B cell (primary cell): ENCODE measurements around the gene NRDE2. TPM values are rescaled to one million over a fixed set of nuclear protein-coding genes. Genes with fewer than 3 reads are reported as not detected.

ENCODE experiments used
- ATAC-seq: fragments of 200-7000 bp; cut with Tn5 transposase; one replicate; pipeline ENCODE4 v1.10.0; 2021; ENCODE audit warnings: low read depth, mild to moderate bottlenecking, moderate number of reproducible peaks, moderate library complexity
- CTCF ChIA-PET: fragments of 350-600 bp; sonication (Branson Sonifier 250); formaldehyde crosslinking; loops from one replicate; lab custom pipeline; 2021; ENCODE audit warnings: antibody characterized with exemption, inconsistent platforms; lab: Charles Lee
- POLR2A ChIA-PET: fragments of 350-600 bp; sonication (Branson Sonifier 250); formaldehyde crosslinking; loops from one replicate; lab custom pipeline; 2021; ENCODE audit warnings: antibody characterized with exemption; lab: Charles Lee
- DNase-seq: peaks from one replicate; pipeline ENCODE4 v3.0.0; 2013
- H2AFZ ChIP-seq: 2 replicates; pipeline ENCODE4 v1.6.1; 2012; ENCODE audit warnings: mild to moderate bottlenecking, low read depth, low read length; ENCODE audit not compliant: insufficient read depth, poor library complexity, severe bottlenecking
- H3K27ac ChIP-seq, 2 donors: 1 replicate in 1 of 2; 2 replicates in 1 of 2; pipeline ENCODE4 v1.5.1; 2012 to 2013; ENCODE audit warnings: low read length in 2 of 2, mild to moderate bottlenecking in 2 of 2, moderate library complexity in 1 of 2
- H3K27me3 ChIP-seq, 4 experiments: fragments of 200-600 bp in 1 of 4; sonication (generic) in 1 of 4; replicated peaks in 1 of 4; 1 replicate in 2 of 4; 2 replicates in 2 of 4; pipeline versions ENCODE4 v1.6.1 to v1.7.0; 2013 to 2016; ENCODE audit warnings: low read length in 3 of 4, mild to moderate bottlenecking in 2 of 4, mixed read lengths in 1 of 4, moderate library complexity in 1 of 4; ENCODE audit not compliant: insufficient read depth in 4 of 4, control insufficient read depth in 3 of 4; ENCODE audit errors: control extremely low read depth in 1 of 4
- H3K36me3 ChIP-seq, 2 experiments: replicated peaks in 1 of 2; 1 replicate in 1 of 2; 2 replicates in 1 of 2; pipeline versions ENCODE4 v1.6.1 to v1.7.1; 2013; ENCODE audit warnings: low read length in 1 of 2; ENCODE audit not compliant: insufficient read depth in 2 of 2, control insufficient read depth in 1 of 2; ENCODE audit errors: control extremely low read depth in 1 of 2, extremely low read depth in 1 of 2
- H3K4me1 ChIP-seq, 2 donors: fragments of 200-600 bp in 1 of 2; sonication (generic) in 1 of 2; 1 replicate in 1 of 2; 2 replicates in 1 of 2; pipeline versions ENCODE4 v1.5.1 to v1.6.1; 2013 to 2017; ENCODE audit warnings: low read length in 2 of 2; ENCODE audit not compliant: control insufficient read depth in 2 of 2, insufficient read depth in 2 of 2
- H3K4me2 ChIP-seq: replicated peaks from 2 replicates; pipeline ENCODE3; 2012; ENCODE audit warnings: mild to moderate bottlenecking, low read depth, low read length; ENCODE audit not compliant: poor library complexity, severe bottlenecking
- H3K4me3 ChIP-seq, 5 experiments: fragments of 200-600 bp in 1 of 5; sonication (generic) in 1 of 5; 1 replicate in 3 of 5; 2 replicates in 2 of 5; pipeline versions ENCODE4 v1.5.1 to v1.7.0; 2011 to 2016; ENCODE audit warnings: low read length in 4 of 5, mild to moderate bottlenecking in 4 of 5, low read depth in 2 of 5, control low read depth in 1 of 5, moderate library complexity in 1 of 5; ENCODE audit not compliant: insufficient read depth in 1 of 5; ENCODE audit errors: control extremely low read depth in 1 of 5, extremely low read depth in 1 of 5
- H3K79me2 ChIP-seq: fragments of 200-600 bp; sonication (generic); one replicate; pipeline ENCODE4 v1.6.0; 2016; ENCODE audit warnings: low read length; ENCODE audit not compliant: control insufficient read depth, insufficient read depth
- H3K9ac ChIP-seq: fragments of 200-600 bp; sonication (generic); 2 replicates; pipeline ENCODE4 v1.6.1; 2017; ENCODE audit warnings: mild to moderate bottlenecking, low read length, moderate library complexity
- H3K9me3 ChIP-seq, 3 donors: one replicate each; pipeline versions ENCODE4 v1.6.1 to v1.7.1; 2013; ENCODE audit warnings: low read length in 2 of 3; ENCODE audit not compliant: control insufficient read depth in 2 of 3, insufficient read depth in 1 of 3; ENCODE audit errors: control extremely low read depth in 1 of 3
- H4K20me1 ChIP-seq: 2 replicates; pipeline ENCODE4 v1.6.0; 2012; ENCODE audit warnings: mild to moderate bottlenecking, low read length; ENCODE audit not compliant: insufficient read depth, control insufficient read depth, poor library complexity, severe bottlenecking
- H3K27ac Mint-ChIP-seq: one replicate; pipeline ENCODE4 v1.8.0; 2021; ENCODE audit warnings: mixed read lengths
- H3K27me3 Mint-ChIP-seq: one replicate; pipeline ENCODE4 v1.8.0; 2021; ENCODE audit warnings: mixed read lengths
- H3K4me1 Mint-ChIP-seq: one replicate; pipeline ENCODE4 v1.8.0; 2021; ENCODE audit warnings: mixed read lengths
- H3K4me3 Mint-ChIP-seq: one replicate; pipeline ENCODE4 v1.8.0; 2021; ENCODE audit warnings: mixed read lengths
- H3K9me3 Mint-ChIP-seq: one replicate; pipeline ENCODE4 v1.8.0; 2022; ENCODE audit warnings: mixed read lengths; ENCODE audit not compliant: insufficient read depth
- CTCF ChIP-seq: fragments of 200-600 bp; IDR thresholded peaks from one replicate; pipeline ENCODE4 v1.8.0; 2022; ENCODE audit warnings: antibody characterized with exemption, mild to moderate bottlenecking
- EZH2 ChIP-seq: IDR thresholded peaks from 2 replicates; pipeline ENCODE4 v1.6.1; 2012; ENCODE audit warnings: borderline replicate concordance, low read depth, mild to moderate bottlenecking, moderate library complexity, low read length; ENCODE audit not compliant: insufficient read depth, poor library complexity, severe bottlenecking
- WGBS: methylation state at CpG from one replicate; pipeline ENCODE4 v1.1.5; 2013; ENCODE audit warnings: missing lambda C conversion rate; ENCODE audit not compliant: insufficient coverage; 5-methylcytosine and 5-hydroxymethylcytosine counted together
- intact Hi-C: fragments of 100-400 bp; cut with micrococcal nuclease; formaldehyde crosslinking; loops from one replicate; pipeline ENCODE4 v1.10.0; 2022
- polyA plus RNA-seq: library from polyadenylated mRNA; depleted of rRNA; stranded (reverse); fragments of >200 nt; gene quantifications from 2 replicates; pipeline ENCODE4 v1.2.3, GENCODE V29; 2012
- total RNA-seq, 2 donors: library from RNA; stranded (reverse); fragments of 120-200 nt in 1 of 2; gene quantifications; 1 replicate in 1 of 2; 2 replicates in 1 of 2; pipeline versions ENCODE4 v1.2.3 to v1.2.4, GENCODE V29; 2013 to 2022

The NRDE2 gene
- total and polyA plus RNA-seq, 2 donors (not counting 1 experiment from before 2014, with no cell fraction given), result 5.3 to 35.8 TPM

- ATAC-seq (no peak), DNase-seq (no peak)
- Histone ChIP-seq H3K27ac (no peak overlapping the region), H3K4me3 (no peak overlapping the region), H2AFZ (no peak overlapping the region), H3K4me1 (peaks cover 7 to 11% of the 10 kb centered on the region in 2 donors), H3K9me3 (no peaks in the 10 kb centered on the region), H3K4me2 (no peak overlapping the region), H3K27me3 (no peaks in the 10 kb centered on the region), H4K20me1 (no peaks in the 10 kb centered on the region), H3K9ac (no peak overlapping the region), H3K36me3 (no peaks in the 10 kb centered on the region), H3K79me2 (peaks cover 4% of the 10 kb centered on the region)
- Mint-ChIP-seq H3K9me3 (no peaks in the 10 kb centered on the region), H3K27me3 (peaks cover 2% of the 10 kb centered on the region), H3K4me3 (no peak overlapping the region), H3K27ac (no peak overlapping the region), H3K4me1 (peaks cover 2% of the 10 kb centered on the region)
- POLR2A ChIA-PET, result no interaction called here
- WGBS, result 88% methylated on average over 4 of the region's 6 CpGs
- CTCF ChIA-PET, result interaction anchor here (0.7 to 1.6 kb wide), 2 partner anchors 22 to 87 kb away, joined by 3 read pairs; no protein-coding TSS in a partner anchor
- intact Hi-C loops, result no loop called here
- TF ChIP-seq CTCF (no peak), EZH2 (no peak)
Observed at GRCh38 chr14:90378249-90378648, 46.5 kb upstream of the NRDE2 start.

DNA sequence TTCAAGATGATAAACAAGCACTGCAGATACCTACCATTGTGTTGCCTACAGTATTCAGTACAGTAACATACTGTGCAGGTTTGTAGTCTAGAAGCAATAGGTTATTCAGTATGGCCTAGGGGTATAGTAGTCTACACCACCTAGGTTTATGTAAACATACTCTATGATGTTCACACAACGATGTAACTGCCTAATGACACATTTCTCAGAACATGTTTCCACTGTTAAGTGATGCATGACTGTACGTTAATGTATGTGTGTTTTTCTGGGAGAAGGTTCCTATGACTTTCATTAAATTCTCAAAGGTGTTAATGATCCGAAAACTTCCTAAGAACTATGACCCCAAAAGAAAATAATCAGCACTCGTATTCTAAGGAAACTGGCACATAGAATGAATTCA, 44.2 kb upstream of the NRDE2 start:
- H3K27me3 ChIP-seq, result no peaks in the 10 kb centered on the region
- H3K9me3 ChIP-seq, result no peaks in the 10 kb centered on the region
- no CpG with 5 or more reads among the region's 4 CpGs for WGBS
- no peak for DNase-seq
- no peak overlapping the region for H3K4me2 ChIP-seq
- Mint-ChIP-seq H3K27me3 (peaks cover 6% of the 10 kb centered on the region), H3K9me3 (no peaks in the 10 kb centered on the region), H3K4me3 (no peak overlapping the region), H3K4me1 (no peaks in the 10 kb centered on the region), H3K27ac (no peak overlapping the region)
- TF ChIP-seq CTCF (no peak), EZH2 (no peak)
- ATAC-seq, result no peak
- CTCF ChIA-PET, result no interaction called here
- intact Hi-C loops, result no loop called here
- no peak overlapping the region for H3K4me3 ChIP-seq
- no peaks in the 10 kb centered on the region for H3K36me3 ChIP-seq
- POLR2A ChIA-PET, result no interaction called here
- H2AFZ ChIP-seq, result no peak overlapping the region
- H4K20me1 ChIP-seq, result no peaks in the 10 kb centered on the region
- H3K4me1 ChIP-seq, result no peaks in the 10 kb centered on the region
- no peak overlapping the region for H3K9ac ChIP-seq
- H3K27ac ChIP-seq, result no peak overlapping the region
- H3K79me2 ChIP-seq, result no peaks in the 10 kb centered on the region
